GM21526 (cell line): ENCODE data around the gene PRR15L.
A peak's percentile ranks its signal among the peaks of the same experiment; 100 is the strongest.
"Not testable (repeated sequence)": the region's sequence is repeated elsewhere in the genome, so short reads cannot be mapped to it uniquely, and the experiment has no call there.

ENCODE experiments used
- ATAC-seq: cut with Tn5 transposase; IDR thresholded peaks from one replicate; pipeline ENCODE4 v1.9.1; 2021; ENCODE audit warnings: moderate library complexity; ENCODE audit not compliant: unreplicated experiment, low FRiP score

The PRR15L gene

DNA sequence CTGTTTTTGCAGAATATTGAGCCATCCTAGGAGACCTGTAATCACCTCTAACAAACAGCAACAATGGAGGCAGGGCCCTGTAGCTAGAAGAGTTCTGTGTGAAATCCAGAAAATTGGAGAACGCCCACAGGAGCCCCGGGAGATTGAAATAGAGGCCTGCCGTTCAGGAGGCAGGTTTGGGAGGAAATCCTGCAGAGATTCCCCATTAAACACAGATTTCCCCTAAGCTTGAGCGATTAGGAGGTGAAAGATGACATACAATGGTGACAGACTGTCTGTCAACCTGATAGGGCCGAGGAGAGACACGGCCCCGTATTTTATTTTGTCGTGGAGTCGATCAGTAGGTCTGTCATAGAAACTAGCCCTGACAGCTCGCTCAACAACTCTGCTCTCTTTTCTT lies 31.5 kb upstream of the PRR15L start:
- ATAC-seq = no peak

DNA sequence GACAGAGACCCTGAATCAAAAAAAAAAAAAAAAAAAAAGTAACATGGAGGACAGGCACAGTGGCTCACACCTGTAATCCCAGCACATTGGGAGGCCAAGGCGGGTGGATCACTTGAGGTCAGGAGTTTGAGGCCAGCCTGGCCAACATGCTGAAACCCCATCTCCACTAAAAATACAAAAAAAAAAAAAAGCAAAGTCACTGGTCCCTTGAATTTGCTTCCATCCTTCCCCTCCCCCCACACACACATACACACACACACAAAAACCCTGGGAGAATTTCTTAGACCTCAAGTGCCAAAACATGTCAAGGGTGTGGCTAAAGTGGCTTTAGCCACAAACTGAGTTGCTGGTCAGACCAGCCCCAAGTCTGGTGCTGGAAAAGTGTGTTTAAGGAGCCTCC lies 30.8 kb upstream of the PRR15L start:
- not testable (repeated sequence) for ATAC-seq

DNA sequence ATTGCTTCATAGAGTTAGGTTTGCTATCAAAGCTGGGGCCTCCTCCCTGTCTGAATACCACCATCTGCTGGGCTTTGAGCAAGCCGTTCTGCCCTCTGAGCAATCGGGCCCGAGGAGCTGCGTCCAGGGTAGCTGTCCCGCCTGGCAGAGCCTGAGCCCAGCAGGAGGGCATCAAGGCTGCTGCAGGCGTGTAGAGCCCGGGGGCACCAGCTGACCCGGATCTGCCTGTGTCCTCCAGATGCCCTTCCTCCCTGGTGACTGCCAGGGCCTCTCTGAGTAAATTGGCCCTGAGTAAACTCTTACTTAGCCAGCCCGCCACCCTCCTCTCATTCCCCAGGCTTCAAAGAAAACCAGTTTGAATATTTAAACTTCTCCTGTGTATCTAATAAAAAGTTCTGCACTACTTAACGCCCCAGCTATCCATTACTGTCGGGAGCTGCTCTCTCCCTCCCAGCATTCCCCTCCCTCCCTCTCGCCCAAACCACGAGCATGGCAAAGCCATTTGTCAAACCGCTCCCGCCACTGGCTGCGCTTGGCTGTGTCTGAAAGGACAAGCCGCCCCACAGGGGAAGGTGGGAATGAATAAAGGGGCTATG lies 29.7 kb upstream of the PRR15L start:
- no peak for ATAC-seq

DNA sequence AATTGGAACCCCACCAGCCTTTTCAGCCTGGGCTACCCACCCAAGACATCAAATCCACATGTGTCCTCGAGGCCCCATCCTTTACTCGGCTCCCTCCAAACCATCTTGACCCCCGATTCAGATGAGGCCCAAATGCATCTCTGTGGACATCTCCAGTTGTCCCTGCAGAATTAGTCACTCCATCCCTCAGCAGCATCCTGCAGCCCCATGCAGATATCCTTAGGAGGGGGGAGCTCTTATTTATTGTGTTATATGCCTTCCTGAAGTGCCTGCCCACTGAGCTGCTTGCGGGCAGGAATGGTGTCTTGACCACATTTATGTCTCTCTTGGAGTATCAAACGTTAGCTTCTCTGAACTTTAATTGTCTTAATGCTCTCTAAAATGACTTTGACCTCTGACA lies 28.8 kb upstream of the PRR15L start:
- no peak for ATAC-seq

DNA sequence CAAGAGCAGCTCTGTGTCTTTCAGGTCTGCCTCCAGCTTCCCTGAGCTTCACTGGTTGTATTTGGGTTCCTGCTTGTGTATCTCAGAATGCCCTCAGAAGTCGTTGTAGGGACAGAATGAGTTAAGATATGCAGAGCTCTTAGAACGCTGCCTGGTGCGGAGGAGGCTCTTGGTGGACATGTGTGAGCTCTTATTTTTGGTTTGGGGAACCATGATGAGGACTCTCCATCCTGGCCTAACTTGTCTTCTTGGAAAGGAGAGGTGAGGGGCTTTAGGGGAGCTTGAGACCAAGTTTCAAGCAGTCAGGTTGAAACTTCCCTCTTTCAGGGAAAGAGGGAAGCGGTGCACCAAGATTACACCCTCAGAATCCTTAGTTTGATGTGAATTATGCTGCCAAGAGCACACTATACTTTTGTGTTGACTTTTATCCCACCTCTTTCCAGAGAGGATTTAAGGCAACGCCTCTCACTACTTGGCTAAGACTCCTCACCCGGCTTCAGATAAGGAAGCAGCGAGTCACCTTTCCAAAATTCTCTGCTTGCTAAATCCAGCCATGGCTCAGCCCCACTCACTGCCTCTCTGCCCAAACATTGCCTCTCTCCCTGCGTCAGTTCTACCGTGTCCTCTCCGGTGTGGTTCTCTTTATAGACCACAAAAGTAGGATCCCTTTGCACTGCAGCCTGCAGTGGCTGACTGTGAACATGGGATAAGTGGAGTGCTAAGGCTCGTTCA lies 26.0 kb upstream of the PRR15L start:
- no peak for ATAC-seq

DNA sequence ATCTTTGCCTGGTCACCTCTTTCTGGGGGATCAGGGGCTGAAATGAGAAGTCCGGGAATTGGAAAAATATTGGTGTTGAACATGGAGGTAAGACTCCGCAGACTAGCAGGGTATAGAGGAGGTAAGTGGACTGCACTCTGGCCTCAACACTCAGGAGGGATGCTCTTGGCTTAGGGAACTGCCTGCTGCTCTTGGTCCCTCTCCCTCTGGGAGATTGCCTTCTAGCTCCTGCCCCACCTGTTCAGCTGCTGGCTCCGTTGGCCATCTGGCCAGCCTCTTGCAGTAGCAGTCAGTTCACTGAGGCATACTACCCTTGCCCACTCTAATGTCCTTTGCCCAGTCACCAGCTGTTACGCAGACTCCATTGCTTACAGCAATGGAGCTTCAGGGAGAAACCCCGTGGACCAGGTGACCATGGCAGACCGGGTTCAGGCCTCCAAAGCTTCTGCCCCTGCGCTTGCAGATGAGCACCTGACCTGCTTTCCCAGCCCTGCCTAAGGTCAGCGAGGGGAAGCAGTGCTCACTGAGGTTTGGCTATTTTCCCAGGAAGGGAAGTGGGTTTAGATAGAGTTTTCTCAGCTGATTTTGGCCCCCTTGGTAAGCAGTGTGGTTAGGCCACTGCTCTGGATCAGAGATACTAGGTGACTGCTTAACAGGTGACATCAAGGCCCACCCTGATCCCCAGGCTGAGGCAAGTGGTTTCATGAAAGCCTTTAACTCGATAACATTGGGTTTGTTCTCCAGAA lies 25.1 kb upstream of the PRR15L start:
- no peak for ATAC-seq

DNA sequence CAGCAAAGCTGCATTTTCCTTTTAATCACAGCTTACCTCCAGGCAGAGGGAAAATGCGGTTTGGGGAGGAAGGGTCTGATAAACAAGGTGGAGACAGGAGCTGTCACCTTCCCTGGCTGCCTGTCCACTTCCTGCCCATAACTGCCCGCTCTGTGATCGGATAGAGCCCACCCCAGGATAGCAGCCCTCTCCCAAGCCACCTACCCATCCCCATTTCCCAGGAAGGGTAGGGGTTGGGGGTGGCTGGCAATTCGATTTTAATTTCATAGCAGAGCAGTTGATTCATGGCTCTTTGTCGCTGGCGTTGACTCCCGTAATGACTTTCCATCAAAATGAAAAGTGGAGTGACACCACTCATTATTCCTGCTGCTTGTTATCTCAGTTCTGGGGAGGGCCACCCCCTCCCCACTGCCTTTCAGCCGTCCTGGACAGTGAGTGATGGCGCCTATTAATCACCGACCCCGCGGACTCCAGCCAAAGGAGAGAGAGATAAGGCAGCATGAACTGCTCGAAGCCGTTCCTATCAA lies 24.5 kb upstream of the PRR15L start:
- ATAC-seq = no peak

DNA sequence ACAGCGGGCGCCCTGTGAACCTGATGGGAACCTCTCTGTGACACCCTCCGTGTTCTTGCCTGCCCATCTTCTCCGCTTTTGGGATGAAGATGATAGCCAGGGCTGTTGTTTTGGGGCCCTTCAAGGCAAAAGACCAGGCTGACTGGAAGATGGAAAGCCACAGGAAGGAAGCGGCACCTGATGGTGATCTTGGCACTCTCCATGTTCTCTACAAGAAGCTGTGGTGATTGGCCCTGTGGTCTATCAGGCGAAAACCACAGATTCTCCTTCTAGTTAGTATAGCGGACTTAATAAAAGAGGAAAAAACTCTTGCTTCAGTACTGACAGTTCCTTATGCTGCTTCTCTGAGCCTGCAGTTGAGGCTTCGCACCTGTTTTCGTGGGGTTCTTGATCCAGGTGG lies 23.8 kb upstream of the PRR15L start:
- ATAC-seq = no peak

DNA sequence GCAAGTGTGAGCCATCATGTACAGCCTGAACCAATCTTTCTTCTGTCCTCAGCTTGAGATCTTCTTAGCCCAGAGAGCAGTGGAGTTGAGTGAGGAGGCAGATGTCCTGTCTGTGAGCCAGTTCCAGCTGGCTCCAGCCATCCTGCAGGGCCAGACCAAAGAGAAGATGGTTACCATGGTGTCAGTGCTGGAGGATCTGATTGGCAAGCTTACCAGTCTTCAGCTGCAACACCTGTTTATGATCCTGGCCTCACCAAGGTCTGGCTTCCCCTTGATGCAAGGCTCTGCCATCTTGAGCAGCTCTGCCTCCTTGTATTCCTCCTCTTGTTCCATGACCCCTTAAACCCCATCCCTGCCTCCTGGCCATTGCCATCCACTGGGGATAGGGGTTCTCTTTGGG lies 22.9 kb upstream of the PRR15L start:
- no peak for ATAC-seq

DNA sequence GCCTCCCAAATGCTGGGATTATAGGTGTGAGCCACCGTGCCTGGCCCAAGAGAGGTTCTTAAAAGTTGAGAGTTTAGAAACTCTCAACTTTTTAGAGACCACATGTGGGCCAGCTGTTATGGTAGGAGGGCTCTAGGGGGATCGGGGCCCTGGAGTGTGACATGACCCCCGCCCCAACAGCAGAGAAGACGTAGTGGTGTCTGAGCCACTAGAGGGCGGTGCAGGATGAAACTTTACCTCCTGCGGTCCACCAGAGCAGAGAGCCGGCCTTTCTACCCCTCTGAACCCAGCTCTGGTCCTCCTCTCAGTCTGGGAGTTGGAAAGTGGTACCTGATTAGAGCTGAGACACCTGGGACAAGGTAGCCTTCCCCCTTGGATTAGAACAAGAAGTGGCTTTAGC lies 20.6 kb upstream of the PRR15L start:
- ATAC-seq = no peak

DNA sequence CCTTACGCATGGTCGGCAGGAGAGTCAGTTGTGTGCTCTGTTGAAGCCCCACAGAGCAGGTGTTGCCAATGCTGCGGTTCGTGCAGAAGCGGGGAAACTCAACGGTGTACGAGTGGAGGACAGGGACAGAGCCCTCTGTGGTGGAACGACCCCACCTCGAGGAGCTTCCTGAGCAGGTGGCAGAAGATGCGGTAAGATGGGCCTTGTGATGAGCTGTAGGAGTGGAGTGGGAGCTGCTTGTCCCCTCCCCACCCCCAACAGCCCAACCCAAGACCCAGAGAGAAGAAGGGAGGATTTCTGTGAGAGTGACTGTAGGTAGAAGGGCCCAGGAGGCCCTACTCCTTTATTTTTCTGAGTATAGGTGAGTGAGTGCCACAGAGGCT lies 18.1 kb upstream of the PRR15L start:
- ATAC-seq = no peak

DNA sequence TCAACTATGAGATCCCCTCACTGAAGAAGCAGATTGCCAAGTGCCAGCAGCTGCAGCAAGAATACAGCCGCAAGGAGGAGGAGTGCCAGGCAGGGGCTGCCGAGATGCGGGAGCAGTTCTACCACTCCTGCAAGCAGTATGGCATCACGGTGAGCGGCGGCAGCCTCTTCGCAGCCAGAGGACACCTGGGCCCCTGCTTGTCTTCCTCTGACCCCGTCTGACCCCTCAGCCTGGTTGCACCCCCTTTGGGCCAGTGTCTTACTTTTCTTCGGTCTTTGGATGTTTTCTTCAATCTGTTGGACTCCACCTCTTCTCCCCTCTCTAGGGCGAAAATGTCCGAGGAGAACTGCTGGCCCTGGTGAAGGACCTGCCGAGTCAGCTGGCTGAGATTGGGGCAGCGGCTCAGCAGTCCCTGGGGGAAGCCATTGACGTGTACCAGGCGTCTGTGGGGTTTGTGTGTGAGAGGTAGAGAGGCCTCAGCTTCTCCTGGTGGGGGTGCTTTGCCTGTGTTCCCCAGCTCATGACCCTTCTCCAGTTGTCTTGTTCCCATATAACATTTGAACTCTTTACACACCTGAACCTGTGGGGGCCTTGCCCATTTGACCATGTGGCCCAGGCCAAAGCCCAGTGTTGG lies 17.6 kb upstream of the PRR15L start:
- ATAC-seq = no peak

DNA sequence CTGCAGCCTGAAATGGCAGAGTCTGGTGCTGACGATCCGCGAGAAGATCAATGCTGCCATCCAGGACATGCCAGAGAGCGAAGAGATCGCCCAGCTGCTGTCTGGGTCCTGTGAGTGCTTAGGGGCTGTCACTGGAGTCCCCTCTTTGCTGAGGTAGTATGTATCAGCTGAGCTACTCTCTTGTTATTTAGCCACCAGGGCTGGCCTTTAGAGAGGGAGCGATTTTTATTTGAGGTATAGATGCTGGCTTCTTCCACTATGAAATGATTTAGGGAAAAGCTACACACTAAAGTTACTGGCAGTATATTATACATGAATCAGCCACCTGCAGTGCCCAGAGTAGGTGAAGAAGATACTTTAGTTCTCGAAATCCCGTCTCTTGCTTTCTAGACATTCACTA lies 15.9 kb upstream of the PRR15L start:
- no peak for ATAC-seq

DNA sequence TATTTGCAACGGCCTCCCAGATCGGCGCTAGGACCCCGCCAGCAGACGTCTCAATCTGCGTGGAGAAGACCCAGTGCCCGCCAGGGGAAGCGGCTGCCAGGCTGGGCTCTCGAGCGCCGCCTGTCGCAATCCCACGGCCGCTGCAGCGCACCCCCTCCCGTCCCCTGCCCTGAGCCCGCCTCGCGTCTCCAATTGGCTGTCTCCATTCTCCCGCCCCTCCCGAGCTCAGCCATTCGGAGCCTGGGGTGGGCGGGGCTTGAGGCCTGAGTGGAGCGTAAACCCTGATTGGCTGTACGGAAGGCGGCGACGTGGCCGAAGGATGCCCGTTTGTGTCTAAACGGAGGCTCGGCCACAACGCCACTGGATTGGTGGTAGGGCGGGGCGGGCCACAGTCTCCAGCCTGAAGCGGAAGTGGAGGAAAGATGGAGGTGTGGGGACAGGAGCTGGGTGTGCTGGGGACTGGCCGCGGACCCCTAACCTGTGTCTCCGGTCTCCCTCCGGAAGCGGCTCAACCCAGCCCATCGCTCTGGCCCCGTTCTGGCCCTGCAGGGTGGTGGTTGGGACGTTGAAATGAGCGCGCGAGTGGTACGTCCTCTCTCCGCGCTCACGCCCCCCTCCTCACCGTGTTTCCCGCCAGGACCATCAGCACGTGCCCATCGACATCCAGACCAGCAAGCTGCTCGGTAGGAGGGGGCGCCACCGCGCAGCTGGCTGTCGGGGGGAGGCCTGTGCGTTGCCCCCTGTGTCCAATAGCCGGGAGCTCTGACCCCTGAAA lies 13.2 kb upstream of the PRR15L start, which contains the start of gene CDK5RAP3:
Gene CDK5RAP3 (plus strand): TSS at position 389 of the 775 bp plus-strand sequence. CDS start 34 bp downstream, at position 423.
- peak; percentile 92 for ATAC-seq

DNA sequence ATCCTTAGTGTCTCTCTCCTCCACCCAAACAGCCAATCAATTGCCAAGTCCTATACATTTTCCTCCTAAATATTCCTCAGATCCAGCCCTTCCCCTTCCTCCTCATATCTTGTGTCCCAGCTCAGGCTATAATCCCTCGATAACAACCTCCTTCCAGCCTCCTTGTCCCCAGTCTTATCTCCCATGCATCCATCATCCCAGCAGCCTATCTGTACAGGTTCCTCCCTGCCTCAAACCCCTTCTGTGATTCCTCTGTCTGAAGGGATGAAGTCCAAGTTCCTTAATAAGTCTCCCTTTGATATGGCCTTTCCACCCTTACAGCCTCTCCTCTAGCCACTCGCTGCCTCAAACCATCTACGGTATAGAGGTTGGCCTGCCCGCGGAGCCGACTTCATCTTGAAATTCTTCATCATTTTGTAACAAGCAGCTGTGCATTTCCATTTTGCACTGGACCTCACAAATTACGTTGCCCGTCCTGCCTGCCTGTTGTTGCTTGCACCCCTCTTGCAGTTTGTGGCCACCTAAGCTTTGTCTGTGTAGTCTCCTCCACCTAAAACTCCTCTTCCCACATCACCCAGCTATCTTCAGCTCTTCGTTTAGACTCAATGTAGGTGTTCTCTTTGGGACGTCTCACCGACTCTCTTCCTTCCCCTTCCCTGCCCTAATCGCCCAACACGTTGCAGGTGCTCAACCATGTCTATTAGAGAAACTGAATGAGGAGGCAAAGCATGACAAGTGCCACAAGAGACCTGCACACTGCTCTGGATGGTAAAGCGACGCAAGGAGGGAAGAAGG lies 12.4 kb upstream of the PRR15L start:
- no peak for ATAC-seq

DNA sequence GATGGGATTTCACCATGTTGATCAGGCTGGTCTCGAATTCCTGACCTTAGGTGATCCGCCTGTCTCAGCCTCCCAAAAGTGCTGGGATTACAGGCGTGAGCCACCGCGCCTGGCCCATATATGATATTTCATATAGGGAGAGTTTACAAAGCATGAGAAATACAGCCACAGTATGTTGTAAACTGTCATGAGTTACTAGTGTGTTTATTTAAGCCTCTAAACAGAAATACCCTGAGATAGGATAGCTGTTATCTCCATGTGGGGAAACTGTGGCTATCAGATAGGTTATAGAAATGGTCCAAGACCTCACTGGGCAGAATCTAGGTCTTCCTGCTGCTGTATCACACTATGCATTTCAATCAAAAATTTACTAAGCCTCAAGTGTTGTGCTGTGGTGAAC lies 11.2 kb upstream of the PRR15L start:
- no peak for ATAC-seq

DNA sequence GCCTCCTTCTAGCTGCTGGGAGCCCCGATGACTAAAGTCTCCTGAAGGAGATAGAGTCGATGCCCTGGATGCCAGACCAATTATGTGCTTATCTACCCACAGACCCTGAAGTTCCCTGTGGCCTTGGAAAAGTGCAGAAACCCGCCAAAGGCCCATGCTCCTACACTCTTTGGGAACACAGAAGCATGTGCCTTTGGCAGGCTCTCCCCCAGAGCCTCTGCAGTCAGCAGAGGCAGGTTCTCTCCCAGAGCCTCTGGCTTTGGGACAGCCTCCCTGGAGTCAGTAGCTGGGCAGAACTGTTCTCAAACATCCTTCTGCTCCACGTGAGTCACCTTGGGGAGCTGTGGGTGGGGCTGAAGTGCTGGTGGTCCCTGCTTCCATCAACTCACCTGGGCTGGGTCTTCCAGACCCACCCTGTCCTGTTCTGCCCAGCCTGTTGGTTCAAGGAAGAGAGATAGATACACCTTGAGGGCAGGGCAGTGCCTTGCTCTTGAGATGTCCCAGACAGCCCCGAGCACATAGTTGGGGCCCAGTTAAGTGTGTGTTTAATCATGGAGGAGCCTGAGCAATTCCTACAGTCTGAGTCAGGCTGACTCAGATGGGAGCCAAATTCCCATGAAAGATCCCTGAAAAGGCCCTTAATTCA lies 10.0 kb upstream of the PRR15L start:
- no peak for ATAC-seq

DNA sequence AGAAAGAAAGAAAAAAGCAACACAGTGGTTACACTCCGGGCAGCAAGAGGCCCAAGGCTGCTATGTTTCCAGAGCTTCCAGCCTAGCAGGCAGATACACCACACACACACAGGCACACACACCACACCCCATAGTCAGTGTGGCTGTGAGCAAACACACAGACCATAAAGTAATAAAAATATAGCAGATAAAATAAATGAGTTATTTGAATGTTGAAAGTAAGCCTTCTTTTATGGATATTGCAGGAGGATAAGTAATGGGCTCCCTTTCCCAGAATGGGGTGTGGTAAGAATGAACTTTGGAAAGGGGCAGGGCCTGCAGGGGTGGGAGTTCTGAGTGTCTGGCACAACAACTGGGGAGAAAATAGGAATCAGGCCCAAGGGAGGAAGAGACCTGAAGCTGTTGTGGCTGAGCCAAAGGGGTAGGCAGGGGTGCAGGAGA lies 8.4 kb upstream of the PRR15L start:
- ATAC-seq = no peak

DNA sequence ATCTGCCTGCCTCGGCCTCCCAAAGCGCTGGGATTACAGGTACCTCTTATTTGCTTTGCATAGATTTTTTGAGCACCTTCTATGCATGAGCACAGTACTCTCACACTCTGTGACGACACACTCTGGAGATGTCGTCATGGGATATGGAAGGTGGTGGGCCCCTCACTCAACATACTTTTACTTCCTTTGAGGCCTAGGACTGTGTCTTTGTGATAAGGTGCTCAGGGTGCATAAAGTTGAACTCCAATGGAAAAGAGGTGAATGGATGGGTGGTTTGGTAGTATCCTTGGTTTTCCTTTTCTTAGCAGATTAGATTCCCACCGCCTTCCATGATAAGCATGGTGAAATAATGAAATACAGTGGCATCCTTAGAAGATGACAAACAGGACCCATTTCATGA lies 7.2 kb upstream of the PRR15L start:
- ATAC-seq = no peak
